GM21529 (cell line): ENCODE results near the gene ERG.

Source experiments
- ATAC-seq: cut with Tn5 transposase; IDR thresholded peaks from one replicate; pipeline ENCODE4 v1.9.1; 2021; ENCODE audit not compliant: unreplicated experiment

Gene ERG

GRCh38 chr21:38396325-38396724 is 102.0 kb downstream of the ERG start:
- ATAC-seq = no peak

- ATAC-seq = no peak
These were observed 102.7 kb downstream of the ERG start for GRCh38 chr21:38395581-38395980.

- ATAC-seq = no peak
These were observed 105.6 kb downstream of the ERG start for GRCh38 chr21:38392661-38393060.

- ATAC-seq = no peak
These were observed 108.4 kb downstream of the ERG start for GRCh38 chr21:38389896-38390295.

- no peak for ATAC-seq
These were observed 109.0 kb downstream of the ERG start for GRCh38 chr21:38389354-38389676.

GRCh38 chr21:38388647-38389353 is 109.5 kb downstream of the ERG start:
- no peak for ATAC-seq

- ATAC-seq = no peak
These were observed 110.1 kb downstream of the ERG start for GRCh38 chr21:38388203-38388602.

- no peak for ATAC-seq
These were observed 111.3 kb downstream of the ERG start for GRCh38 chr21:38386967-38387366.

- ATAC-seq = no peak
These were observed 112.7 kb downstream of the ERG start for GRCh38 chr21:38385427-38386175.

GRCh38 chr21:38384675-38385426 is 113.4 kb downstream of the ERG start:
- no peak for ATAC-seq

GRCh38 chr21:38384238-38384560 is 114.1 kb downstream of the ERG start:
- no peak for ATAC-seq

GRCh38 chr21:38383411-38384237 is 114.7 kb downstream of the ERG start:
- no peak for ATAC-seq

- ATAC-seq = no peak
These were observed 117.7 kb downstream of the ERG start for GRCh38 chr21:38380481-38381137.

- no peak for ATAC-seq
These were observed 119.1 kb downstream of the ERG start for GRCh38 chr21:38379147-38379546.

- no peak for ATAC-seq
These were observed 120.8 kb downstream of the ERG start for GRCh38 chr21:38377165-38378088.

- ATAC-seq = no peak
These were observed 121.6 kb downstream of the ERG start for GRCh38 chr21:38376693-38377092.

- ATAC-seq = no peak
These were observed 122.0 kb downstream of the ERG start for GRCh38 chr21:38376235-38376634.

GRCh38 chr21:38367646-38368045 is 130.6 kb downstream of the ERG start:
- no peak for ATAC-seq

- ATAC-seq = no peak
These were observed 132.8 kb downstream of the ERG start for GRCh38 chr21:38365521-38365920.

- ATAC-seq = no peak
These were observed 134.6 kb downstream of the ERG start for GRCh38 chr21:38363693-38364092.
